ENCODE measurements around the gene ACIN1.

Gene ACIN1

GRCh38 chr14:23025151-23025814, 69.7 kb downstream of the ACIN1 start:
- TF ChIP-seq POU2F2 (IDR thresholded peaks at IDR 0.05; ENCODE audit: low read depth, low read length) = no peak
- TF ChIP-seq POLR2A (IDR thresholded peaks at IDR 0.05; ENCODE audit: low read depth, low read length) = no peak
- no peak for TF ChIP-seq TAF1 (IDR thresholded peaks at IDR 0.05; ENCODE audit: low read depth, low read length)
- TF ChIP-seq PAX5 (IDR thresholded peaks at IDR 0.05; ENCODE audit: insufficient read depth, low read length, severe bottlenecking) = no peak
- TF ChIP-seq SPI1 (IDR thresholded peaks at IDR 0.05; ENCODE audit: low read depth, low read length) = no peak
- TF ChIP-seq POLR2AphosphoS5 (IDR thresholded peaks at IDR 0.05; ENCODE audit: low read depth, low read length) = no peak
- DNase-seq (ENCODE audit: insufficient read length, low spot score) = no peak
- FAIRE-seq = no peak

GRCh38 chr14:23024612-23025075, 70.3 kb downstream of the ACIN1 start:
- DNase-seq (ENCODE audit: insufficient read length, low spot score) = no peak
- TF ChIP-seq POU2F2 (IDR thresholded peaks at IDR 0.05; ENCODE audit: low read depth, low read length) = no peak
- TF ChIP-seq PAX5 (IDR thresholded peaks at IDR 0.05; ENCODE audit: insufficient read depth, low read length, severe bottlenecking) = no peak
- no peak for TF ChIP-seq POLR2A (IDR thresholded peaks at IDR 0.05; ENCODE audit: low read depth, low read length)
- TF ChIP-seq SPI1 (IDR thresholded peaks at IDR 0.05; ENCODE audit: low read depth, low read length) = no peak
- no peak for TF ChIP-seq POLR2AphosphoS5 (IDR thresholded peaks at IDR 0.05; ENCODE audit: low read depth, low read length)
- TF ChIP-seq TAF1 (IDR thresholded peaks at IDR 0.05; ENCODE audit: low read depth, low read length) = no peak
- FAIRE-seq = no peak

GRCh38 chr14:23023795-23024152, 71.2 kb downstream of the ACIN1 start:
- no peak for FAIRE-seq
- no peak for TF ChIP-seq TAF1 (IDR thresholded peaks at IDR 0.05; ENCODE audit: low read depth, low read length)
- no peak for TF ChIP-seq SPI1 (IDR thresholded peaks at IDR 0.05; ENCODE audit: low read depth, low read length)
- TF ChIP-seq PAX5 (IDR thresholded peaks at IDR 0.05; ENCODE audit: insufficient read depth, low read length, severe bottlenecking) = no peak
- no peak for TF ChIP-seq POU2F2 (IDR thresholded peaks at IDR 0.05; ENCODE audit: low read depth, low read length)
- TF ChIP-seq POLR2A (IDR thresholded peaks at IDR 0.05; ENCODE audit: low read depth, low read length) = no peak
- no peak for TF ChIP-seq POLR2AphosphoS5 (IDR thresholded peaks at IDR 0.05; ENCODE audit: low read depth, low read length)
- DNase-seq (ENCODE audit: insufficient read length, low spot score) = no peak

GRCh38 chr14:23023022-23023794, 71.7 kb downstream of the ACIN1 start:
- FAIRE-seq = no peak
- DNase-seq (ENCODE audit: insufficient read length, low spot score) = no peak
- TF ChIP-seq POLR2AphosphoS5 (IDR thresholded peaks at IDR 0.05; ENCODE audit: low read depth, low read length) (no peak), POU2F2 (IDR thresholded peaks at IDR 0.05; ENCODE audit: low read depth, low read length) (no peak), PAX5 (IDR thresholded peaks at IDR 0.05; ENCODE audit: insufficient read depth, low read length, severe bottlenecking) (no peak), TAF1 (IDR thresholded peaks at IDR 0.05; ENCODE audit: low read depth, low read length) (no peak), POLR2A (IDR thresholded peaks at IDR 0.05; ENCODE audit: low read depth, low read length) (no peak), SPI1 (IDR thresholded peaks at IDR 0.05; ENCODE audit: low read depth, low read length) (no peak)

GRCh38 chr14:23021889-23022442, 73.0 kb downstream of the ACIN1 start:
- FAIRE-seq = no peak

GRCh38 chr14:23021434-23021833, 73.5 kb downstream of the ACIN1 start:
- FAIRE-seq (no peak), DNase-seq (ENCODE audit: insufficient read length, low spot score) (no peak)
- TF ChIP-seq POLR2AphosphoS5 (IDR thresholded peaks at IDR 0.05; ENCODE audit: low read depth, low read length) (no peak), TAF1 (IDR thresholded peaks at IDR 0.05; ENCODE audit: low read depth, low read length) (no peak), POLR2A (IDR thresholded peaks at IDR 0.05; ENCODE audit: low read depth, low read length) (no peak), PAX5 (IDR thresholded peaks at IDR 0.05; ENCODE audit: insufficient read depth, low read length, severe bottlenecking) (no peak), POU2F2 (IDR thresholded peaks at IDR 0.05; ENCODE audit: low read depth, low read length) (no peak), SPI1 (IDR thresholded peaks at IDR 0.05; ENCODE audit: low read depth, low read length) (no peak)

More at GRCh38 chr14:23021889-23022442, 73.0 kb downstream of the ACIN1 start:
- TF ChIP-seq TAF1 (IDR thresholded peaks at IDR 0.05; ENCODE audit: low read depth, low read length) (no peak), PAX5 (IDR thresholded peaks at IDR 0.05; ENCODE audit: insufficient read depth, low read length, severe bottlenecking) (no peak)
- no peak for DNase-seq (ENCODE audit: insufficient read length, low spot score)

GRCh38 chr14:23020143-23021128, 74.5 kb downstream of the ACIN1 start:
- FAIRE-seq (no peak), DNase-seq (ENCODE audit: insufficient read length, low spot score) (no peak)
- TF ChIP-seq TAF1 (IDR thresholded peaks at IDR 0.05; ENCODE audit: low read depth, low read length) = no peak
- TF ChIP-seq POLR2AphosphoS5 (IDR thresholded peaks at IDR 0.05; ENCODE audit: low read depth, low read length) = no peak
- no peak for TF ChIP-seq PAX5 (IDR thresholded peaks at IDR 0.05; ENCODE audit: insufficient read depth, low read length, severe bottlenecking)
- TF ChIP-seq POLR2A (IDR thresholded peaks at IDR 0.05; ENCODE audit: low read depth, low read length) = no peak
- TF ChIP-seq POU2F2 (IDR thresholded peaks at IDR 0.05; ENCODE audit: low read depth, low read length) = no peak
- no peak for TF ChIP-seq SPI1 (IDR thresholded peaks at IDR 0.05; ENCODE audit: low read depth, low read length)

GRCh38 chr14:23018107-23018506, 76.8 kb downstream of the ACIN1 start:
- FAIRE-seq = no peak

More at GRCh38 chr14:23018107-23018506, 76.8 kb downstream of the ACIN1 start:
- TF ChIP-seq PAX5 (IDR thresholded peaks at IDR 0.05; ENCODE audit: insufficient read depth, low read length, severe bottlenecking) (no peak), POLR2AphosphoS5 (IDR thresholded peaks at IDR 0.05; ENCODE audit: low read depth, low read length) (no peak), TAF1 (IDR thresholded peaks at IDR 0.05; ENCODE audit: low read depth, low read length) (no peak)
- DNase-seq (ENCODE audit: insufficient read length, low spot score) = no peak

All from GM12891 (cell line).